Measurements from ENCODE around the gene PRKCZ. TPM values are rescaled to one million over a fixed set of nuclear protein-coding genes. Genes with fewer than 3 reads are reported as not detected.
A peak's percentile ranks its signal among the peaks of the same experiment; 100 is the strongest.

PRKCZ gene
- total and polyA plus RNA-seq, 9 of the 15 experiments (the other 6 are each of a cell fraction or from before 2014, with no cell fraction given), result 0.07 to 3.1 (median 1.3) TPM

GRCh38 chr1:2180297-2181245 is 130.4 kb downstream of the PRKCZ start (continued):
- TF ChIP-seq TOE1 (IDR thresholded peaks at IDR 0.05; ENCODE audit: borderline replicate concordance) (peak; percentile 62), TOE1 (CRISPR knock-in tag; IDR thresholded peaks at IDR 0.05; ENCODE audit: borderline replicate concordance, low read depth) (no peak), ARNT (IDR thresholded peaks at IDR 0.05) (peak in 1 of 2 experiments; percentile 28; a peak in 1 of 4 replicates), SAFB (IDR thresholded peaks at IDR 0.05; ENCODE audit: borderline replicate concordance, low read depth, low read length) (peak; percentile 57; the same call in 1 of the 2 replicates), XRCC4 (IDR thresholded peaks at IDR 0.05; ENCODE audit: extremely low read depth, insufficient read depth, insufficient read length) (no peak), GTF2F1 (IDR thresholded peaks at IDR 0.05; ENCODE audit: low read depth, low read length) (no peak), POLR2B (IDR thresholded peaks at IDR 0.05; ENCODE audit: low read depth, partially characterized antibody) (peak; percentile 69), ZNF778 (CRISPR knock-in tag; IDR thresholded peaks at IDR 0.05) (no peak), MYBL2 (IDR thresholded peaks at IDR 0.05; ENCODE audit: low read depth) (no peak), MYBL2 (CRISPR knock-in tag; IDR thresholded peaks at IDR 0.05; ENCODE audit: borderline replicate concordance) (no peak), ESRRA (IDR thresholded peaks at IDR 0.05; ENCODE audit: borderline replicate concordance, low read depth) (peak; percentile 82; the same call in 1 of the 2 replicates), E2F3 (CRISPR knock-in tag; IDR thresholded peaks at IDR 0.05) (no peak), ZNF311 (CRISPR knock-in tag; IDR thresholded peaks at IDR 0.05) (no peak), ZKSCAN1 (IDR thresholded peaks at IDR 0.05; ENCODE audit: low read depth, low read length) (peak; percentile 55; the same call in 1 of the 2 replicates), SMARCB1 (IDR thresholded peaks at IDR 0.05; ENCODE audit: insufficient read length, low read depth) (peak; percentile 58), DNMT1 (IDR thresholded peaks at IDR 0.05) (no peak), CTCFL (IDR thresholded peaks at IDR 0.05; ENCODE audit: borderline replicate concordance, insufficient read depth, low read depth, low read length, poor library complexity, severe bottlenecking) (no peak), ZBTB7A (IDR thresholded peaks at IDR 0.05; ENCODE audit: borderline replicate concordance, control insufficient read depth, low read depth, low read length) (peak; percentile 14; the same call in 1 of the 2 replicates), PTRF (tag; IDR thresholded peaks at IDR 0.05) (no peak), KLF13 (tag; IDR thresholded peaks at IDR 0.05; ENCODE audit: borderline replicate concordance, low read depth) (no peak; the same call in 1 of the 2 replicates), MTF1 (CRISPR knock-in tag; IDR thresholded peaks at IDR 0.05; ENCODE audit: borderline replicate concordance) (no peak), ZNF431 (CRISPR knock-in tag; IDR thresholded peaks at IDR 0.05) (no peak), ZNF324 (CRISPR knock-in tag; IDR thresholded peaks at IDR 0.05) (no peak), EGR1 (conservative IDR thresholded peaks at IDR 0.05) (peak; percentile 97), SMARCA5 (IDR thresholded peaks at IDR 0.05) (peak; percentile 93), RBM34 (IDR thresholded peaks at IDR 0.05; ENCODE audit: borderline replicate concordance, insufficient read depth, low read length) (no peak), POLR2AphosphoS2 (IDR thresholded peaks at IDR 0.05; ENCODE audit: low read length) (no peak)
